H1 (cell line): ENCODE measurements around the gene CAMTA1. TPM values are rescaled to one million over a fixed set of nuclear protein-coding genes. Genes with fewer than 3 reads are reported as not detected.

Source experiments
- CTCF ChIA-PET: fragments of 300-600 bp; sonication (Branson Sonifier 250); formaldehyde crosslinking; loops from one replicate; lab custom pipeline; 2021; ENCODE audit not compliant: partially characterized antibody; lab: Charles Lee
- POLR2A ChIA-PET: fragments of 300-600 bp; sonication (Branson Sonifier 250); formaldehyde crosslinking; loops from one replicate; lab custom pipeline; 2021; ENCODE audit warnings: inconsistent platforms; ENCODE audit not compliant: partially characterized antibody; lab: Charles Lee
- DNase-seq, 2 experiments: peaks; one replicate each; pipeline versions ENCODE4 v3.0.0 to v3.0.0-alpha.2; 2010 to 2022; ENCODE audit warnings: low spot score in 2 of 2, low read depth in 1 of 2, mixed read lengths in 1 of 2
- FAIRE-seq: peaks from 2 replicates; lab custom pipeline; 2011; peaks lifted over from hg19 to GRCh38; lab: Jason Lieb, UNC
- H2AFZ ChIP-seq: 2 replicates; pipeline ENCODE4 v1.8.1; 2012; ENCODE audit warnings: low read length, inconsistent platforms
- H2AK5ac ChIP-seq: 2 replicates; pipeline ENCODE4 v1.6.1; 2013; ENCODE audit warnings: low read depth, low read length
- H2BK120ac ChIP-seq: replicated peaks from 2 replicates; pipeline ENCODE3; 2013; ENCODE audit warnings: low read depth, low read length, inconsistent platforms
- H2BK12ac ChIP-seq: 2 replicates; pipeline ENCODE4 v1.6.1; 2013; ENCODE audit warnings: low read depth, low read length
- H2BK15ac ChIP-seq: 2 replicates; pipeline ENCODE4 v1.6.1; 2013; ENCODE audit warnings: low read length
- H2BK20ac ChIP-seq: 2 replicates; pipeline ENCODE4 v1.6.1; 2013; ENCODE audit warnings: low read length
- H2BK5ac ChIP-seq: 2 replicates; pipeline ENCODE4 v1.6.1; 2013; ENCODE audit warnings: low read depth, low read length
- H3K14ac ChIP-seq: 2 replicates; pipeline ENCODE4 v1.6.1; 2013; ENCODE audit warnings: inconsistent platforms; ENCODE audit not compliant: insufficient read length
- H3K18ac ChIP-seq: 2 replicates; pipeline ENCODE4 v1.6.1; 2013; ENCODE audit warnings: low read length; ENCODE audit errors: extremely low read depth
- H3K23ac ChIP-seq: 2 replicates; pipeline ENCODE4 v1.6.1; 2013; ENCODE audit warnings: inconsistent platforms; ENCODE audit not compliant: insufficient read length
- H3K23me2 ChIP-seq: 2 replicates; pipeline ENCODE4 v1.6.1; 2013; ENCODE audit warnings: low read depth, low read length
- H3K27ac ChIP-seq: 2 replicates; pipeline ENCODE4 v1.6.1; 2011; ENCODE audit warnings: low read depth, low read length, inconsistent platforms
- H3K27me3 ChIP-seq, 4 experiments: replicated peaks in 1 of 4; 1 replicate in 1 of 4; 2 replicates in 3 of 4; pipeline versions ENCODE4 v1.6.1 to v1.8.1; 2011 to 2013; ENCODE audit warnings: low read length in 3 of 4, mild to moderate bottlenecking in 3 of 4, inconsistent platforms in 2 of 4, mixed read lengths in 2 of 4, moderate library complexity in 1 of 4; ENCODE audit not compliant: control insufficient read depth in 3 of 4, insufficient read depth in 3 of 4; ENCODE audit errors: extremely low read depth in 1 of 4
- H3K36me3 ChIP-seq, 4 experiments: 2 replicates each; pipeline versions ENCODE4 v1.6.1 to v1.8.1; 2011 to 2013; ENCODE audit warnings: mild to moderate bottlenecking in 4 of 4, low read length in 3 of 4, moderate library complexity in 2 of 4, control low read depth in 1 of 4, inconsistent platforms in 1 of 4; ENCODE audit not compliant: insufficient read depth in 4 of 4, control insufficient read depth in 2 of 4
- H3K4ac ChIP-seq: replicated peaks from 2 replicates; pipeline ENCODE3; 2013; ENCODE audit warnings: low read length, low read depth, mixed read lengths, inconsistent platforms; ENCODE audit not compliant: insufficient read length
- H3K4me1 ChIP-seq, 4 experiments: replicated peaks in 1 of 4; 1 replicate in 1 of 4; 2 replicates in 3 of 4; pipeline versions ENCODE4 v1.6.1 to v1.8.1; 2011 to 2013; ENCODE audit warnings: low read length in 3 of 4, inconsistent platforms in 2 of 4, mixed read lengths in 1 of 4; ENCODE audit not compliant: insufficient read depth in 4 of 4, control insufficient read depth in 3 of 4
- H3K4me2 ChIP-seq, 2 experiments: 2 replicates each; pipeline versions ENCODE4 v1.6.1 to v1.8.1; 2011 to 2013; ENCODE audit warnings: low read depth in 2 of 2, low read length in 2 of 2, control low read depth in 1 of 2, inconsistent platforms in 1 of 2, mild to moderate bottlenecking in 1 of 2; ENCODE audit not compliant: insufficient read depth in 1 of 2
- H3K4me3 ChIP-seq, 4 experiments: fragments of 200-600, 300-600 bp in 1 of 4; sonication (generic), shearing (Covaris generic), sonication (Bioruptor Twin) in 1 of 4; 2 replicates each; pipeline versions ENCODE4 v1.5.1 to v1.8.1; 2011 to 2016; ENCODE audit warnings: low read length in 4 of 4, low read depth in 3 of 4, control low read depth in 2 of 4, inconsistent platforms in 2 of 4, mild to moderate bottlenecking in 2 of 4, mixed read lengths in 1 of 4, moderate library complexity in 1 of 4; ENCODE audit not compliant: insufficient read depth in 2 of 4; ENCODE audit errors: extremely low read depth in 1 of 4
- H3K56ac ChIP-seq: replicated peaks from 2 replicates; pipeline ENCODE3; 2013; ENCODE audit warnings: low read depth, mild to moderate bottlenecking, mixed read lengths, low read length, inconsistent platforms; ENCODE audit not compliant: insufficient read length
- H3K79me1 ChIP-seq: 2 replicates; pipeline ENCODE4 v1.6.1; 2013; ENCODE audit warnings: low read depth, low read length, control low read depth
- H3K79me2 ChIP-seq, 2 experiments: 2 replicates each; pipeline versions ENCODE4 v1.6.1 to v1.8.1; 2012 to 2013; ENCODE audit warnings: low read length in 2 of 2, mild to moderate bottlenecking in 2 of 2, inconsistent platforms in 1 of 2; ENCODE audit not compliant: insufficient read depth in 2 of 2, control insufficient read depth in 1 of 2
- H3K9ac ChIP-seq, 4 experiments: replicated peaks in 1 of 4; 1 replicate in 1 of 4; 2 replicates in 3 of 4; pipeline versions ENCODE4 v1.6.1 to v1.8.1; 2011 to 2013; ENCODE audit warnings: low read depth in 3 of 4, low read length in 3 of 4, control low read depth in 2 of 4, mild to moderate bottlenecking in 2 of 4, moderate library complexity in 2 of 4, inconsistent platforms in 1 of 4; ENCODE audit errors: extremely low read depth in 1 of 4
- H3K9me3 ChIP-seq, 2 experiments: 2 replicates each; pipeline versions ENCODE4 v1.6.1 to v1.8.1; 2012 to 2013; ENCODE audit warnings: mild to moderate bottlenecking in 2 of 2, moderate library complexity in 2 of 2, control low read depth in 1 of 2, inconsistent platforms in 1 of 2, low read depth in 1 of 2, low read length in 1 of 2, mixed read lengths in 1 of 2; ENCODE audit not compliant: insufficient read depth in 2 of 2
- H4K20me1 ChIP-seq, 2 experiments: replicated peaks in 1 of 2; 2 replicates each; pipeline versions ENCODE3 to v1.8.1; 2011 to 2013; ENCODE audit warnings: inconsistent platforms in 2 of 2, low read length in 2 of 2, mild to moderate bottlenecking in 1 of 2; ENCODE audit not compliant: insufficient read depth in 2 of 2, control insufficient read depth in 1 of 2
- H4K5ac ChIP-seq: 2 replicates; pipeline ENCODE4 v1.6.1; 2013; ENCODE audit warnings: low read length, low read depth, mixed read lengths, inconsistent platforms; ENCODE audit not compliant: insufficient read length
- H4K8ac ChIP-seq: 2 replicates; pipeline ENCODE4 v1.8.0; 2013; ENCODE audit warnings: mild to moderate bottlenecking, moderate library complexity, low read length, inconsistent platforms; ENCODE audit not compliant: insufficient read depth; ENCODE audit errors: extremely low read depth
- H4K91ac ChIP-seq: replicated peaks from 2 replicates; pipeline ENCODE3; 2013; ENCODE audit warnings: low read length, mixed read lengths, inconsistent platforms; ENCODE audit not compliant: insufficient read length
- JUN ChIP-seq: IDR thresholded peaks from 2 replicates; pipeline ENCODE4 v1.6.1; 2011; ENCODE audit warnings: low read depth, mild to moderate bottlenecking, improper control_type of control experiment, low read length
- RNF2 ChIP-seq: fragments of 200-900, 300-1000 bp; sonication (generic); IDR thresholded peaks from 2 replicates; pipeline ENCODE4 v1.7.1; 2016; ENCODE audit warnings: borderline replicate concordance, low read depth, mild to moderate bottlenecking, antibody characterized with exemption, low read length; ENCODE audit not compliant: poor library complexity, severe bottlenecking; ENCODE audit errors: missing control alignments
- WGBS, 2 experiments: shearing (Covaris generic) in 1 of 2; methylation state at CpG; one replicate each; pipeline versions ENCODE4 v1.1.6 to v1.1.7; 2013 to 2015; ENCODE audit warnings: low lambda C conversion rate in 2 of 2, mixed read lengths in 2 of 2, inconsistent platforms in 1 of 2, low coverage in 1 of 2, missing lambda C conversion rate in 1 of 2; ENCODE audit not compliant: insufficient replicate concordance in 2 of 2, insufficient coverage in 1 of 2, insufficient read length in 1 of 2; ENCODE audit errors: extremely low coverage in 1 of 2, missing lambda C conversion rate in 1 of 2; 5-methylcytosine and 5-hydroxymethylcytosine counted together
- polyA plus RNA-seq, 7 experiments: library from polyadenylated mRNA; depleted of rRNA in 3 of 7; stranded (reverse) in 5 of 7; unstranded in 2 of 7; fragments of >200 nt in 5 of 7; fragments of 200-250 nt in 2 of 7; gene quantifications; 1 replicate in 5 of 7; 2 replicates in 1 of 7; 4 replicates in 1 of 7; pipeline versions ENCODE4 v1.2.1 to v1.2.3, GENCODE V29; 2011 to 2013; ENCODE audit warnings: missing spikeins in 2 of 7, mixed read lengths in 2 of 7
- total RNA-seq: library from RNA; stranded (reverse); fragmentation: NEBNext Ultra II Directional; extraction: Animal tissue kit (Norgen Biotek cat#: 25700); gene quantifications from 2 replicates; pipeline ENCODE4 v1.2.1, GENCODE V29; 2021

The CAMTA1 gene
- total and polyA plus RNA-seq, 2 of the 8 experiments (the other 6 are each of a cell fraction or from before 2014, with no cell fraction given) = 65.0 to 119 TPM

GRCh38 chr1:6966326-6966725, 181.1 kb downstream of the CAMTA1 start:
- Histone ChIP-seq H3K4me2 (no peak overlapping the region), H3K4me1 (peaks cover 0 to 21% (median 7%) of the 10 kb centered on the region in 4 experiments; a peak in 5 of 7 replicates), H3K27ac (no peak overlapping the region), H3K79me1 (no peaks in the 10 kb centered on the region), H3K23me2 (peaks cover 10% of the 10 kb centered on the region; the same call in 1 of the 2 replicates), H3K56ac (no peak overlapping the region), H3K14ac (no peak overlapping the region), H4K8ac (no peak overlapping the region), H2BK120ac (no peak overlapping the region), H3K4ac (no peak overlapping the region), H3K36me3 (no peaks in the 10 kb centered on the region; a peak in 1 of 8 replicates), H3K4me3 (no peak overlapping the region), H3K9me3 (no peaks in the 10 kb centered on the region), H4K5ac (no peak overlapping the region), H2BK15ac (no peak overlapping the region), H4K91ac (no peak overlapping the region), H3K9ac (no peak overlapping the region), H3K18ac (no peak overlapping the region), H3K27me3 (no peaks in the 10 kb centered on the region), H3K23ac (no peak overlapping the region), H2BK5ac (no peak overlapping the region), H4K20me1 (no peaks in the 10 kb centered on the region), H3K79me2 (no peaks in the 10 kb centered on the region), H2AK5ac (no peak overlapping the region), H2BK20ac (no peak overlapping the region), H2BK12ac (no peak overlapping the region), H2AFZ (no peak overlapping the region)
- ChIA-PET POLR2A (interaction anchor here (0.8 kb wide), 1 partner anchor 10 kb away, joined by 3 read pairs; no protein-coding TSS in a partner anchor), CTCF (interaction anchor here (0.6 to 3.2 kb wide), 8 partner anchors 13 to 243 kb away, joined by 3 to 12 read pairs (median 3); no protein-coding TSS in a partner anchor)
- DNase-seq (no peak), FAIRE-seq (no peak)
- WGBS, 2 experiments = 98% methylated on average over 5 of the region's 5 CpGs; no CpG with 5 or more reads in 1 of the 2 experiments
- TF ChIP-seq RNF2 (no peak), JUN (no peak)
